ENCODE measurements around the gene VSIG10L.

The VSIG10L gene

GRCh38 chr19:51337861-51338562, 3.9 kb downstream of the VSIG10L start:
- DNase-seq, result no peak

DNA sequence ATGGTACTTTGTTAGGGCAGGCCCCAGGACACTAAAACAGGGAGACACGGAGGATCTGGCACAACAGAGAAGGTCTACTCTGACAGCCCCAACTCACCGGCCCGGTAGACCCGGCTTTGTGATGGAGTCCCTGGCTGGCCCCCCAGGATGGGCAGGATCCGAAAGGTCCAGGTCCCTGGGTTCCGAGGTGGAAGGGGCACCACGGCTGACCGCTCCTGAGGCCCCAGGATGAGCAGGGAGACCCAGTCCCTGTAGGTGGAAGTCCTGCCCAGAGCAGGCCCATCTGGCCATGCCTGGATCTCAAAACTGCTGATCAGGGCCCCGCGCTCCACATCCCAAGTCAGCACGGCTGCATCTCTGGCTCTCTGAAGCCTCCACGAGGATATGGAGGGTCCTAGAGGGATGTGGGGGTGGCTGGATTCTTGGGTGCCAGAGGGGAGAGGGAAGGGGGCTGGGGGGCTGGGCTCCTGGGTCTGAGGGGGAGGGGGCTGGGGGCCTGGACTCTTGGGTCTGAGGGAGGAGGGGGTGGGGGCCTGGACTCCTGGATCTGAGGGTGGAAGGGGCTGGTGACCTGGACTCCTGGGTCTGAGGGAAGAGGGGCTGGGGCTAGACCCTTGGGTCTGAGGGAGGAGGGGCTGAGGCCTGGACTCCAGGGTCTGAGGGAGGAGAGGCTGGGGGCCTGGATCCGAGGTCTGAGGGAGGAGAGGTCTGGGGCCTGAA, 4.6 kb downstream of the VSIG10L start:
- DNase-seq, result no peak

GRCh38 chr19:51333836-51334460, 8.0 kb downstream of the VSIG10L start:
- no peak for DNase-seq

DNA sequence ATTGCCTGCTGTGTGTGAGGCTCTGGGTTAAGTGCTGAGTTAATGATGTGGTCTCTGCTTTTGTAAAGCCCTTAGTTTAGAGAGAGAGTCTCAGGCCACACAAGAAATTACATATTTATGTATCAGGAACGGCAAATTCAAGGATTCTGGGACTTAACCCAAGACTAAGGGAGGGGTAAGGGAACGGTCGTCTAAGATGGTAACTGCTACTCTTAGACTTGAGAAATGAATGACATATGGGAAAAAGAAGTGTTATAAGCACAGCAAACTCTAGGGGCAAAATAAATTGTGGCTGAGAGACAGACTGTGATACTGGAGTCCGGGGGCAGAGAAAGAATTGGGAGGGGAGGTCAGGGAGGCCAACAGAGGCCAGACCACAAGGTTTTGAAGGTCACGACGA, 10.2 kb downstream of the VSIG10L start:
- no peak for DNase-seq

DNA sequence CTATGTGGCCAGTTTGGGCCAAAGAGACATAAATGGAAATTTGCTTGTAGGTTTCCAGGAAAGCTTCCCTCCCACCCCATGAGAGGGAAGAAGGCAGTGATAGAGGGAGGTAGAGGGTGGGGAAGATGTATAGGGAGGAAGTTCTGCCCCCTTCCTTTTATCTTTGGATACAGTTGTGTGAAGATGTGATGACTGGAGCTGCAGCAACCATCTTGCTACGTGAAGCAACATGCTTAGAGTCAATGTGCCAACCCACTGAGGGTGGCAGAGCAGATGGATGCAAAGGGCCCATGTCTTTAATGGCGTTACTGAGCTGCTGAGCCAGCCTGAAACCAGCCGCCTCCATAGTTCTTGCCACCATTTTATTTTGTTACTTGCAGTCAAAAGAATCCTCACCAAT, 10.7 kb downstream of the VSIG10L start:
- no peak for DNase-seq

GRCh38 chr19:51330366-51330765, 11.6 kb downstream of the VSIG10L start:
- no peak for DNase-seq

- no peak for DNase-seq
Measured at GRCh38 chr19:51329411-51329810, 12.5 kb downstream of the VSIG10L start.

GRCh38 chr19:51327066-51328001, 14.6 kb downstream of the VSIG10L start:
- DNase-seq, result no peak

DNA sequence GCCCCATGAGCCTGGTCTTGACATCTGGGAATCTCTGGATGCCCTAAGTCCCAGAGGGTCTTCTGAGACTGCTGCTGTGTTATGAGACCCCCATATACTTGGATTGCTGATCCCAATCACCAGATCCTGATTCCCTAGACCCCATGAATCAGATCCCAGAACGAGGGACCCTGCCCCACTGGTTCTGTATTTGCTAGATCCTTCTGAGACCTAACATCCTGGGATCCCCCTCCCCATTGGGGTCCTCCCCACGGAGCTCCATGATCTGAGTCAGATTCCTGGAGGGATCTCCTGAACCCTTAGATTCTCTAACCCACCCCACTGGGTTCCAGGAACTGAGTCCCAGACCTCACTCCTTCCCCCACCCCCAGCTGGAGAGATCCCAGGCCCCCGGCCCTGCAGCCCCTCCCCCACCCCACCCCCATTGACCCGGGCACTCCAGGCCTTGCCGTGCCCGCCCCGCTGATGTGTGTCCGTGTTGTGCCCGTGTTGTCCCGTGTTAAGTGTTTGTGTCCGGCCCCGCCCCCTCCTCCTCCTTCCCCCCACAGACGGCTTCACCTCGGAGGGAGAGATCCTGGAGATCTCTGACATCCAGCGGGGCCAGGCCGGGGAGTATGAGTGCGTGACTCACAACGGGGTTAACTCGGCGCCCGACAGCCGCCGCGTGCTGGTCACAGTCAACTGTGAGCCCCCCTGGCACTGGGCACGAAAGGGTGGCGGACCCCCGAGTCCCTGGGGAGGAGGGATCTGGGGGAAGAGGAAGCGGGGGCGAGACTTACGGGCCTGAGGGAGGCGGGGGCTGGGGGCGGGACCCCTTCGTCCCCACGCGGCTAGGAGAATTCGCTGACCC, 15.5 kb downstream of the VSIG10L start:
- DNase-seq, result no peak

DNA sequence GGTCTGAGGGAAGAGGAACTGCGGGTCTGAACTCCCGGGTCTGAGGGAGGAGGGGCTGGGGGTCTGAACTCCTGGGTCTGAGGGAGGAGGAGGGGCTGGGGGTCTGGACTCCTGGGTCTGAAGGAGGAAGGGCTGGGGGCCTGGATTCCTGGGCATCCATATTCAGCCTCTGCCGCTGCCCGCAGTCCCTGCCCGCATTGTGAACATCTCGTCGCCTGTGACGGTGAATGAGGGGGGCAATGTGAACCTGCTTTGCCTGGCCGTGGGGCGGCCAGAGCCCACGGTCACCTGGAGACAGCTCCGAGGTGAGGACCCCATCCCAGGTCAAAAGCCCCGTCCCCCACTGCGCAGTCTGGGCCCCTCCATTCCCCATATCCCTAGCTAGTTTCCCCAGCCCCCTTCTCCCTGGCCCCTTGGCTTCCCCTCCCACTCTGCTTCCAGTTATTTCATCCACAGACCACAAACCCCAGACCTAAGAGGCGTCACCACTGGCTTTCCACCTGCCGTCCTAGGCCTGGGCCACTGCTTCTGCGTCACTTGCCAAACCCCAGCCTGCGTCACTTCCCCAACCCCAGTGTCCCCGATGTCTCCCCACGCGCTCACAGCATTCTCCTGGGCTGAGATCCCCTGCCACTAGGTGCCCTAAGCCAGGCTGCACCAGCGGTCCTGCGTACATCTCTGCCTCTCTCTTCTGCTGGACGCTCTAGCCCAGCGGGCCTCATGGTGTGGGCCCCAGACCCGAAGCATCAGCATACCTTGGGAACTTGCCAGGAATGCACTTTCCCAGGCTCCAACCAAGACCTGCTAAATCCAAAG, 16.6 kb downstream of the VSIG10L start:
- DNase-seq, result no peak

GRCh38 chr19:51324167-51324481, 17.8 kb downstream of the VSIG10L start:
- no peak for DNase-seq

GRCh38 chr19:51323481-51324166, 18.3 kb downstream of the VSIG10L start:
- no peak for DNase-seq

- no peak for DNase-seq
Measured at GRCh38 chr19:51321799-51322198, 20.1 kb downstream of the VSIG10L start.

DNA sequence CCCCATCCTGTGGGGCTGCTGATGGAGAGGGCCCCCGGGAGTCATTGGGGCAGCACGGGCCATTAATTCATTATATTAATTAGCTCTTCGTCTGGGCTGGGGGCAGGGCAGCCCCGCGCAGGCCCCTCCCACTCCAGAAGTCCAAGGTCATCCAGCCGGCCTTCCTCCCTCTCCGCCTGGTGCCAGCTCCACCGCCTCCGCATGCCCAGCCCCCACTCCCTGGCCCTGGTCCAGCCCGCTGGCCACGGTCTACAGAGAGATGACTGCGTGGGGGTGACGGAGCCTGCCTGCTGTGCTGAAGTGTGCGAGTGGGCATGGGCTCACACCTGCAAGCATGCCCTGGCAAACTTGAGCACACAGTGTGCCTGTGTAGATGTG, 21.7 kb downstream of the VSIG10L start:
- DNase-seq, result no peak

DNA sequence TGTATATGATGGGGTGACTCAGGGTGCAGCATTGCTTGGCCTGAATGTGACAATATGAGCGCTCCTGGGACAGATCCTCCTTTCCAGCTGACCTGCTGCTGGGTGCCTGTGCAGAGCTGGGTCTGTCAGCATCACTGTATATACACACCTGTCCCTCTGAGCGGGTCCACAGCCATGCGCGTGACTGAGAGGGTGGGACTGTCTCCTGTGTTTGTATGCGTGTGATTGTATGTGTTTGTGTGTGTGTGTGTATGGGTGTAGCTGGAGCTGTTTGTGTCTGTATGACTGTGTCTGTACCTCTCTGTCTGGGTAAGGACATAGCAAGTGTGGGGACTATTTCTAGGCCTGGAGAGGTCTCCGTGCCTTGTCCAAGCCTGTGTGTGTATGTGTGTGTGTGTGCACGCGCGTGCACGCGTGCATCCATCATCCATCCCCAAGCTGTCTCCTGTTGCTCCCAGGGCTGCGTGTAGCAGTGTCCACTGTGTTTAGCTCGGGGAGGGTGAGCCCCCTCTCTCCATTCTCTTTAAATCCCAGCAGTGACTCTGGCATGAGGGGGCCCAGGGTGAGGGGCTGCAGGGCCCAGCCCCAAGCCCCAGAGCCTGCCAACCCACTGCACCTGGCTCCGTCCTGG, 22.2 kb downstream of the VSIG10L start:
- DNase-seq, result no peak

GRCh38 chr19:51318687-51319648, 23.0 kb downstream of the VSIG10L start:
- DNase-seq, result no peak

DNA sequence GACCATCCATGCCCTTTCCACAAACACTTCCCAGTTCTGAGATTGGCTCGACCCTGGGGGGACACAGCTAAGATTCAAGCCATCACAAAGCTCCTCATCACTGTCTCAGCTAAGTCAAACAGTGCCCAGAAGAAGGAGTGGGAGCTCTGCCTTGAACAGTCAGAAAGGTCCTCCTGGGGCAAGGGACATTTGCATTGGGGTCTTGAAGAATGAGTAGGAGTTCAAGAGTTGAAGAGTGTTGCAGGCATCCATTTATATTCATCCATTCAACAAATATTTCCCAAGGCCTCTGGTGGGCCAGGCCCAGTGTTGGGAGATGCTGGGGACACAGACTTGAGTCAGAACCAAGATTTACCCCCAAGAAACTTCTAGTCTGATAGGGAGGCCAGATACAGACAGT, 24.0 kb downstream of the VSIG10L start:
- DNase-seq, result no peak

GRCh38 chr19:51317376-51317775, 24.6 kb downstream of the VSIG10L start:
- DNase-seq, result no peak

- no peak for DNase-seq
Measured at GRCh38 chr19:51316688-51317087, 25.3 kb downstream of the VSIG10L start.

Data from cortex of kidney (tissue), 1 donor.